Measurements from ENCODE around the gene SRXN1.

GRCh38 chr20:694496-694895 lies 41.5 kb upstream of the SRXN1 start:
- TF ChIP-seq CTCF (IDR thresholded peaks at IDR 0.05), result no peak
- no peak for TF ChIP-seq POLR2A (IDR thresholded peaks at IDR 0.05)
- no peak for TF ChIP-seq POLR2AphosphoS5 (IDR thresholded peaks at IDR 0.05)
- no peak for TF ChIP-seq EP300 (IDR thresholded peaks at IDR 0.05)
